NOMO-1 treated with DMSO at 0.1 percent for 48 hours (cell line): Measurements from ENCODE around the gene SLCO2A1.
A peak's percentile ranks its signal among the peaks of the same experiment; 100 is the strongest.

Experiments
- DNase-seq: peaks from one replicate; lab custom pipeline; 2025; ENCODE audit not compliant: unreplicated experiment; lab: John Stamatoyannopoulos, UW

SLCO2A1 gene

GRCh38 chr3:133934996-133935842 is 94.5 kb downstream of the SLCO2A1 start:
- DNase-seq: no peak

DNA sequence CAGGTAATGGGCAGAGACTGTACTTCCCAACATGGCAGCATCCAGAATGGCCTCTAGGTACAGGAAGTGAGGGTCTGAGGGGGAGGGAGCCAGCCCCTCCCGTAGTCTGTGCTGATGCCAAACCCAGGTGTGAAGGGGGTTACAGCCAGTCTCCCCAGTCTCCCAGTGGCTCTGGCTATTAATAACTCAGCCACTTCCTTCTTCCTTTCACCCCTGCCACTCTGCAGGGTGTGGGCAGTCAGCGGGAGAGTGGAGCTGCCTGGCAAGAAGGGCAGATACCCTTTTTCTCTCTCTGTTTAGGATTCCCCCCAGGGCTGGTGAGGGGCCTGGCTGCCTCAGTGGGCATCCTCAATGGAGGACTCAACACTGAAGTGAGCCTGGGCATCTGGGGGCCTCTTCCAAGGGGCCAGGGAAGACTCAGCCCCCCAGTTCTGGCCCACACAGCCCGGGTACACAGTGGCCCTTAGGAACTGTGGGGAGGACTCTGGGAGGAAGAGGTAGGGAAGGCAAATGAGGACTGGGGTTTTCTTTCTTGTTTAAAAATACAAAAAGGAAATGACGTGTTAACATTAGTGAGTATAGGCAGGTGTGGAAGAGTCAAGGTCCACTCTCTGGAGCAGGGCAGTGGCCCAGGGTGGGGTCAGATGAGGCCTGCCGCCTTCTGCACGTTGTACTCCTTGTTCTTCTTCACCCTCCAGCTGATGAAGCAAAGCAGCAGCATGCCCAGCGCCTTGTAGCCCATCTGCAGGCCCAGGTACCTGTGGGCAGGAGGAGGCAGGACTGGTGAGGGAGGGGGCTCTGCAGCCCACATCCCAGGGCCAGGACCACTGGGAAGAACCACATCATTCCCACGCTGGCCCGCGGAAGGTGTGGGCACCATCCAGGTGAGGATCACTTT is 95.4 kb downstream of the SLCO2A1 start:
- DNase-seq: no peak

- DNase-seq: no peak
Observed at GRCh38 chr3:133933097-133934024, 96.4 kb downstream of the SLCO2A1 start.

DNA sequence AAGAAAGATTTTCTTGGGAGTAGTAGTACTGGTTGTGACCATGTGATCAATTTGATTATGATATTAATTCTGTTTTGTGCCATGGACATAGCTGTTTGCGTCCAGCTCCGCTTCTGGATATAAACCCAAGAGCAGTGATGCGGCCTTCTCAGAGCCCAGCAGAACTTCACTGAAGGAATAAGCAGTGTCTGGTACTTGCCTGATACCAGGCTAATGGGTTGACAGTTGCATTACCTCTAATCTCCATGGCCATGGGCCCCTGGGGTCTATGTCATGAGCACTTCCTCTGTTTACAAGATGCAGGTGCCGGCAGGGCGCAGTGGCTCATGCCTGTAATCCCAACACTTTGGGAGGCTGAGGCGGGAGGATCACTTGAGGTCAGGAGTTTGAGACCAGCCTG is 97.7 kb downstream of the SLCO2A1 start:
- no peak for DNase-seq

- no peak for DNase-seq
Observed at GRCh38 chr3:133931084-133931483, 98.6 kb downstream of the SLCO2A1 start.

DNA sequence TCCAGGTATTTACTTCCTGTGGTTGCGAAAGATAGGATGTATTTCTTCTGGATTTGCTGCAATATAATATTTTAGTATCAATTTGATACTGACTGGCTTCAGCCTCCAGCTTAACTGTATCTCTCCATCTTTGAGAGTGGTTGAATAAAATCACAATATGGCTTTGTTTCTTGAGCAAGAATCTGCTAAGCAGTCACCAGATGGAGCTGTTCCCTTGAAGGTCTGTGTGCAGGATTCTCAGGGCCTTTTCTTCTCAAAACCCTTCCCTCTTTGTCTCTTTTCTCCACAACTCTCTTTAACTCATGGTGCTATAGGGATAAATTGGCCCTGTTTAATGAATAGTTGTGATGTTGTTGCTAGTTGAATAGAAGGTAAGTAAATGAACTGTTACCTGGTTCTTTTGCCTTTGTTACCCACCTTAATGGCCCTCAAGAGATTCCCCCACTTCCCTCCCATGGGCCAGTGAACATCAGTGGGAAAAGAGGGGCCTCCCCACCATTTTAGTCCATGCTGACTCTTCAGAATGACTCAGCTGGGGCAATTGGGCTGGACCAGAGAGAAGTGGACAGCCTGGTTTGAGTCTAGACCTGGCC is 99.3 kb downstream of the SLCO2A1 start:
- DNase-seq: peak; percentile 62

- no peak for DNase-seq
Observed at GRCh38 chr3:133928903-133929607, 100.7 kb downstream of the SLCO2A1 start.

- DNase-seq: no peak
Observed at GRCh38 chr3:133928136-133928893, 101.4 kb downstream of the SLCO2A1 start.

GRCh38 chr3:133927540-133928066 is 102.1 kb downstream of the SLCO2A1 start:
- DNase-seq: peak; percentile 21

- no peak for DNase-seq
Observed at GRCh38 chr3:133926736-133927539, 102.8 kb downstream of the SLCO2A1 start.

DNA sequence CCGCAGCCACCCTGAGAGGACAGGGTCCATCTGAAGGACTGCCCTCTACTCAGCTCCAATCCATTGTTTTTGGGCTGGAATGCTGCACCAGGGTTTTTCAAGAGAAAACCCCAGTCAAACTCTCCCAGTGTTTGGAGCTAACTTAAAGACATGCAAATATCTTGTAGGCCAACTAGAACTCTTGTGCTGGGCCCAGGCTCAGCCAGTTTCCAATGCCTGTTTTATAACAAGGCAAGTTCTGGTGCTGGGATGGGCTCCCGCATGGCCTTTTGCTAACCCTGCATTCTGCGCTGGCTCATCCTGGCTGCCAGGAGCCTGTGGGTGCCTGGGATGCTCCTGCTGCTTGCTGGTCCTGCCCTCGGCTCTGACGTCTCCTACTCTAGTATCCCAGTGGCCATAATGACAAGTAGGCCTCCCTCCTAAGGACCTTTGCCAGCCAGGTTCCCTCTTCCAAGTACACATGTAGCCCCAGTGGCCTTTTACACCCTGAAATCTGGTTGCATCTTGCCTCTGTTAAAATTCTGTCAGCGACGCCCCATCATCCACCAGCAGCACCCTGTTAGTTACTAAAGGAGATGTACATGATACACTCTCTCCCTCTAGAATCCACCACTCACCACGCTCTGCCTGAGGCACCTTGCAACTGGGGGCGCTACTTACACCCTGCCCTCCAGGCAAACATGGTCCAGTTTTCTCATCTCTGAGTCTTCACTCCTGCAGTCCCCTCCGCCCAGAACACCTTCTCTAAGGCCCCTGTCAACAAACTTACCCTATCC is 103.6 kb downstream of the SLCO2A1 start:
- no peak for DNase-seq

GRCh38 chr3:133924041-133924440 is 105.7 kb downstream of the SLCO2A1 start:
- no peak for DNase-seq

GRCh38 chr3:133921592-133921991 is 108.1 kb downstream of the SLCO2A1 start:
- no peak for DNase-seq

GRCh38 chr3:133917144-133917543 is 112.6 kb downstream of the SLCO2A1 start:
- DNase-seq: no peak

DNA sequence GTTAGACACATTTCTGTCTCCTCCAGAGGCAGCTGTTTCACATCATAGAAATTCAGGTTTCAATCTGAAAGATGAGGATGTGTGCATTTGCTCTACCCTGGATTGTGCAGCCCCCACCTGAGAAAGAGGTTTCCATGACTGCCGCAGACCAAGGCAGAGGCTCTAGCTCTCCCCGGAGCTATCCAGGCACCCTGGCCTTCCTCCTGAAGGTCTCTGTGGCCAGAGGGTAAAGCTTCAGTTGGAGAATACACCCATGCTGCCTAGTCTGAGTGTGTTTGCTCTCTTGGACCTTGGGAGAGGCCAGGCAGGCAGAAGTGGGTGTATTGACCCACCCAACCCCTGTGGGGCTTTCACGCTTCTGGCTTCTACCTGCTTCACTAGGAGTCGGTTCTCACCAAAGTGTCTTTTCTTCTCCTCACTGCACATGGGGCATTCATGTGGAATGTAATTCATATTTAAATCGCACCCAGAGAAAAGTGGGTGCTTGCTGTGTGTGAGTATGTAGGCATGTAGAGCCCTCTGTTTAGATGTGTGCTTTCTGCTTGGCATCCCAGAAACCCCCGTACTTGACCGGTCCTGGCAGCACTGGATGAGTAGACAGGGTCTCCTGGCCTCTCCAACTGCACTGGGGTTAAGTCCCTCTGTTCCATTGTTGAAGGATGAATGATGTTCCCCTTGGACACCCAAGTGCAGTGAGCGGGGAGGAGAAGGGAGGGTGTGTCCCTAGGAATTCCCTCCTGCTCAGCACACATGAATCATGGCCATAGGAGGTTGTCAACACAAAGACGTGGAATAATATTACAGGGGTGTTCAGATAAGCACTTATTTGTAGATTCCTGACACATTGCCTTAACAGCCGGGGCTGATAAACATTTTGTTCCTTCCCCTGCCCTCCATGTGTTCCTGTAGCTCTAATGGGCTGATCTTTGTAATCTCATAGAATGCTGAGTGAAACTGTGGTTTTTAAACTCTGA is 113.8 kb downstream of the SLCO2A1 start:
- DNase-seq: no peak
